ENCODE data around the gene RREB1. TPM values are rescaled to one million over a fixed set of nuclear protein-coding genes. Genes with fewer than 3 reads are reported as not detected.

The RREB1 gene
- polyA plus RNA-seq, 1 donor from 2014 or later: not detected

GRCh38 chr6:7249391-7249790 lies 141.6 kb downstream of the RREB1 start:
- no peaks in the 10 kb centered on the region for H3K27me3 ChIP-seq (ENCODE audit: insufficient read depth, low read depth, low read length)
- no peaks in the 10 kb centered on the region for H4K20me1 ChIP-seq (ENCODE audit: insufficient read depth)
- H3K79me2 ChIP-seq (replicated peaks; ENCODE audit: insufficient read depth, low read length): no peaks in the 10 kb centered on the region
- no peak overlapping the region for H3K9ac ChIP-seq (ENCODE audit: low read length)
- no peaks in the 10 kb centered on the region for H3K36me3 ChIP-seq (ENCODE audit: insufficient read depth, low read length)
- H3F3A ChIP-seq (ENCODE audit: insufficient read depth, low read length, poor library complexity, severe bottlenecking): no peaks in the 10 kb centered on the region
- H2AFZ ChIP-seq (ENCODE audit: low read depth, low read length): no peak overlapping the region
- no peak overlapping the region for H3K4me3 ChIP-seq (ENCODE audit: low read length)
- H3K27ac ChIP-seq (ENCODE audit: low read length): no peak overlapping the region
- no peak overlapping the region for H3K4me2 ChIP-seq (ENCODE audit: low read length)
- H3K9me2 ChIP-seq (ENCODE audit: insufficient read depth, low read length): no peaks in the 10 kb centered on the region
- no peaks in the 10 kb centered on the region for H3K9me3 ChIP-seq (ENCODE audit: low read length)
- TF ChIP-seq POLR2AphosphoS5 (IDR thresholded peaks at IDR 0.05) (no peak), RAD21 (conservative IDR thresholded peaks at IDR 0.05) (no peak)

- Histone ChIP-seq H3K9ac (ENCODE audit: low read length) (no peak overlapping the region), H3K79me2 (replicated peaks; ENCODE audit: insufficient read depth, low read length) (no peaks in the 10 kb centered on the region), H3K9me3 (ENCODE audit: low read length) (no peaks in the 10 kb centered on the region)
Observed at GRCh38 chr6:7249946-7250643, 142.3 kb downstream of the RREB1 start.

More at GRCh38 chr6:7249946-7250643, 142.3 kb downstream of the RREB1 start:
- no peak overlapping the region for H2AFZ ChIP-seq (ENCODE audit: low read depth, low read length)
- H3K9me2 ChIP-seq (ENCODE audit: insufficient read depth, low read length): no peaks in the 10 kb centered on the region
- H3K27ac ChIP-seq (ENCODE audit: low read length): no peak overlapping the region
- no peaks in the 10 kb centered on the region for H3K27me3 ChIP-seq (ENCODE audit: insufficient read depth, low read depth, low read length)
- no peaks in the 10 kb centered on the region for H3F3A ChIP-seq (ENCODE audit: insufficient read depth, low read length, poor library complexity, severe bottlenecking)
- no peak overlapping the region for H3K4me2 ChIP-seq (ENCODE audit: low read length)
- TF ChIP-seq EZH2 (IDR thresholded peaks at IDR 0.05; ENCODE audit: borderline replicate concordance, insufficient read depth, low read length, poor library complexity, severe bottlenecking) (no peak), TAF1 (IDR thresholded peaks at IDR 0.05; ENCODE audit: low read depth) (no peak), RAD21 (conservative IDR thresholded peaks at IDR 0.05) (no peak), REST (IDR thresholded peaks at IDR 0.05; ENCODE audit: borderline replicate concordance) (no peak), SMC3 (conservative IDR thresholded peaks at IDR 0.05; ENCODE audit: poor library complexity) (no peak), POLR2AphosphoS5 (IDR thresholded peaks at IDR 0.05) (no peak), CTCF (IDR thresholded peaks at IDR 0.05; ENCODE audit: poor library complexity, severe bottlenecking) (no peak), EP300 (conservative IDR thresholded peaks at IDR 0.05; ENCODE audit: poor library complexity, severe bottlenecking) (no peak), MXI1 (conservative IDR thresholded peaks at IDR 0.05; ENCODE audit: poor library complexity, severe bottlenecking) (no peak)
- no peaks in the 10 kb centered on the region for H4K20me1 ChIP-seq (ENCODE audit: insufficient read depth)
- no peaks in the 10 kb centered on the region for H3K36me3 ChIP-seq (ENCODE audit: insufficient read depth, low read length)
- H3K4me3 ChIP-seq (ENCODE audit: low read length): no peak overlapping the region
